H1 (cell line): ENCODE results near the gene AGPAT4. TPM values are rescaled to one million over a fixed set of nuclear protein-coding genes. Genes with fewer than 3 reads are reported as not detected.

ENCODE experiments used
- BCL11A ChIP-seq, 2 experiments: IDR thresholded peaks; one replicate each; pipeline ENCODE4 v1.6.1; 2011; ENCODE audit warnings: low read depth in 2 of 2, low read length in 2 of 2, mild to moderate bottlenecking in 2 of 2
- CBX5 ChIP-seq: fragments of 300-800, 300-1000 bp; sonication (generic); IDR thresholded peaks from 2 replicates; pipeline ENCODE4 v1.7.1; 2016; ENCODE audit warnings: antibody characterized with exemption, low read length, low read depth
- EP300 ChIP-seq, 2 experiments: IDR thresholded peaks; 1 replicate in 1 of 2; 2 replicates in 1 of 2; pipeline ENCODE4 v1.6.1; 2011 to 2012; ENCODE audit warnings: low read depth in 2 of 2, low read length in 2 of 2, mild to moderate bottlenecking in 2 of 2, borderline replicate concordance in 1 of 2, inconsistent platforms in 1 of 2, moderate library complexity in 1 of 2
- TCF12 ChIP-seq: IDR thresholded peaks from 2 replicates; pipeline ENCODE4 v1.6.1; 2011; ENCODE audit warnings: low read depth, mild to moderate bottlenecking, low read length
- polyA plus RNA-seq, 7 experiments: library from polyadenylated mRNA; depleted of rRNA in 3 of 7; stranded (reverse) in 5 of 7; unstranded in 2 of 7; fragments of >200 nt in 5 of 7; fragments of 200-250 nt in 2 of 7; gene quantifications; 1 replicate in 5 of 7; 2 replicates in 1 of 7; 4 replicates in 1 of 7; pipeline versions ENCODE4 v1.2.1 to v1.2.3, GENCODE V29; 2011 to 2013; ENCODE audit warnings: missing spikeins in 2 of 7, mixed read lengths in 2 of 7
- total RNA-seq: library from RNA; stranded (reverse); fragmentation: NEBNext Ultra II Directional; extraction: Animal tissue kit (Norgen Biotek cat#: 25700); gene quantifications from 2 replicates; pipeline ENCODE4 v1.2.1, GENCODE V29; 2021
- TF ChIP-seq, protein P1 (sequence below): IDR thresholded peaks from 2 replicates; pipeline ENCODE4 v1.6.1; 2012; ENCODE audit warnings: inconsistent platforms

Gene AGPAT4
- total and polyA plus RNA-seq, 2 of the 8 experiments (the other 6 are each of a cell fraction or from before 2014, with no cell fraction given), result 13.5 to 23.8 TPM

DNA sequence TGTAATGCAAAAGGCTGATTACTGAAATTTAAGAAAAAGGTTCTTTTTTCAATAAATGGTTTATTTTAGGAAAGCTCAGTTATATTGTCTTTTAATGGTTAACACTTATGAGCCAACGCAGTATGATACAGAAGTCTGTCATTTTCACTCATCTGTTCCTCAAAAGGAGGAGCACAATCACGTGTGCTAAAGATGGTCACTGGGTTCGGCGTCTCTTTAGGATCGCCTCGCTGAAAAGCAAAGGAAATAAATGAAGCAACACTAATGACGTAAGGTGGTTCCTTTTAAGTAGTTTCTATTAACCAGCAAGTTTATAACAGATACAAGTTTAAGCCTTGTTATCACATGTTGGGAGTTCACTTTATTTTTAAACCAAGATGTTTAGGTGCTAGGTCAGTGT lies 156.6 kb downstream of the AGPAT4 start (continued):
- no peak for TF ChIP-seq EP300 (IDR thresholded peaks at IDR 0.05; ENCODE audit: borderline replicate concordance in 1 of 2, low read depth in 2 of 2, low read length in 2 of 2)
- no peak for TF ChIP-seq BCL11A (IDR thresholded peaks at IDR 0.05; ENCODE audit: low read depth in 2 of 2, low read length in 2 of 2)
- TF ChIP-seq TCF12, result no peak
- TF ChIP-seq, protein P1, sequence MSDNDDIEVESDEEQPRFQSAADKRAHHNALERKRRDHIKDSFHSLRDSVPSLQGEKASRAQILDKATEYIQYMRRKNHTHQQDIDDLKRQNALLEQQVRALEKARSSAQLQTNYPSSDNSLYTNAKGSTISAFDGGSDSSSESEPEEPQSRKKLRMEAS, result no peak
- TF ChIP-seq CBX5, result no peak
